Ureter (tissue), 1 donor: Measurements from ENCODE around the gene IFIT3. TPM values are rescaled to one million over a fixed set of nuclear protein-coding genes. Genes with fewer than 3 reads are reported as not detected.
"Not testable (repeated sequence)": the region's sequence is repeated elsewhere in the genome, so short reads cannot be mapped to it uniquely, and the experiment has no call there.

Experiments
- DNase-seq: peaks from one replicate; pipeline ENCODE4 v3.0.0-alpha.2; 2020; ENCODE audit warnings: low spot score
- total RNA-seq: library from RNA; stranded (reverse); gene quantifications from one replicate; pipeline ENCODE4 v1.2.4, GENCODE V29; 2023
- donor health status: DM: yes; HTN: yes; CAD: no.

Gene IFIT3
- total RNA-seq, 1 donor from 2014 or later: 10.2 TPM

DNA sequence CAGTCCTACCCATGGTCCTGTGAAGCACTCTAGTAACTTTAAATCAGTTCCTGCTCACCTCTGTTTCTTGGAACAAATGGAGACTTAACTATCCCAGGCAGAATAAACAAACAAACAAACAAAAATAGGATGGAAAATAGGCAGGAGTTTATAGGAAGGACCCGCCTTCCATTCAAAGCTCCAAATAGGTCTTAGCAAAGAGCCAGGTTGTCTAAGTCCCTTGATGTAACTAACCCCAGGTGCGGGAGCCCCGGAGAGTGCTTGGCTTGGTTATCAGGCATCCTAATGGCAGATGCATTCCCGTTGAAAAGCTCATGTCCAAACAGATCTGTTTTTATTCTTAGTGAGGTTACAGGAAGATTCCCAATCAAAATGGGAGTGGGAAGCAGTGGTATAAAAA is 23.8 kb upstream of the IFIT3 start:
- DNase-seq: no peak

DNA sequence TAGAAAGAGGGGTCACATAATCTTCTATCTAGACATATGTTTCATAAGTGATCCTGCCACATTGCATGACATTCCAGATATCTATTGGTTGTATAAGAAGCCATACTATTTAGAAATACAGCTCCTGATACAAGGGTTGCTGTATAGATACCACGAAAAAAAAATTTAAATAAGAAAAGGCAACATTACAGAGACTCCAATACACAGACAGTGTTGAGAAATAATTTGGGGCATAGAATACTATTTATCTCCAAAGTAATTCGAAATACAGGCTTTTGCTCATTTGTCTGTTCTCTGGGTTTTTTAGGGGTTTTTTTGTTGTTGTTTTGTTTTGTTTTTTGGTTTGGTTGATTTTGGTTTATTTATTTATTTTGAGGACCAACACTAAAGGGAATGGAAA is 23.4 kb upstream of the IFIT3 start:
- DNase-seq: no peak

DNA sequence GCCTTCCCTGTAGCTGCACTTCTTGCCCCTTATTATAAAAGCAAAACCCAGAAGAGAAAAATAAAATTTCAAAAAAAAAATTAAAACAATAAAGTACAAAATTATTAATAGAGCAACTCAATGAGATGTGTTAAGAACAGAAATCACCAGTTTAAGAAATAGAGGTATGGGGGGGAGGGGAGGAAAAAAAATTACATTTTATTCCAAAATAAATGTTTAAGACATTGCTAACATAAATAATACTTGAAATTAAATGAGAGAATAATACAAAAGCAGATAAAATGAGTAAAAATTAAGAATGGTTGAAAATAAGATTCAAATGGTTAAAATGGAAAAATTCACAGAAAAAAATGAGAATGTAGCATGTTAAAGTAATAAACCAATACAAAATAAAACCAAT is 22.9 kb upstream of the IFIT3 start:
- DNase-seq: no peak

DNA sequence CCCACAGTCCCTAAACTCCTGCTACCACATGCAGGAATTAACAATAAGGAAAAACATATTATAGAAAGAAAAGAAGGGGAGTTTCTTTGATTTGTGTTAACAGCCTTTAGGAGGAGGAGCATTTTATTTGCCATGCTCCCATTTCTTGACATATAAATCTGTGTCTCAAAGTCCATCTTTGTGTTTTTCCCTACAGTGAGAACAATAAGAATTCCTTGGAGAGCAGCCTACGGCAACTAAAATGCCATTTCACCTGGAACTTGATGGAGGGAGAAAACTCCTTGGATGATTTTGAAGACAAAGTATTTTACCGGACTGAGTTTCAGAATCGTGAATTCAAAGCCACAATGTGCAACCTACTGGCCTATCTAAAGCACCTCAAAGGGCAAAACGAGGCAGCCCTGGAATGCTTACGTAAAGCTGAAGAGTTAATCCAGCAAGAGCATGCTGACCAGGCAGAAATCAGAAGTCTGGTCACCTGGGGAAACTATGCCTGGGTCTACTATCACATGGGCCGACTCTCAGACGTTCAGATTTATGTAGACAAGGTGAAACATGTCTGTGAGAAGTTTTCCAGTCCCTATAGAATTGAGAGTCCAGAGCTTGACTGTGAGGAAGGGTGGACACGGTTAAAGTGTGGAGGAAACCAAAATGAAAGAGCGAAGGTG is 21.9 kb upstream of the IFIT3 start:
- no peak for DNase-seq

DNA sequence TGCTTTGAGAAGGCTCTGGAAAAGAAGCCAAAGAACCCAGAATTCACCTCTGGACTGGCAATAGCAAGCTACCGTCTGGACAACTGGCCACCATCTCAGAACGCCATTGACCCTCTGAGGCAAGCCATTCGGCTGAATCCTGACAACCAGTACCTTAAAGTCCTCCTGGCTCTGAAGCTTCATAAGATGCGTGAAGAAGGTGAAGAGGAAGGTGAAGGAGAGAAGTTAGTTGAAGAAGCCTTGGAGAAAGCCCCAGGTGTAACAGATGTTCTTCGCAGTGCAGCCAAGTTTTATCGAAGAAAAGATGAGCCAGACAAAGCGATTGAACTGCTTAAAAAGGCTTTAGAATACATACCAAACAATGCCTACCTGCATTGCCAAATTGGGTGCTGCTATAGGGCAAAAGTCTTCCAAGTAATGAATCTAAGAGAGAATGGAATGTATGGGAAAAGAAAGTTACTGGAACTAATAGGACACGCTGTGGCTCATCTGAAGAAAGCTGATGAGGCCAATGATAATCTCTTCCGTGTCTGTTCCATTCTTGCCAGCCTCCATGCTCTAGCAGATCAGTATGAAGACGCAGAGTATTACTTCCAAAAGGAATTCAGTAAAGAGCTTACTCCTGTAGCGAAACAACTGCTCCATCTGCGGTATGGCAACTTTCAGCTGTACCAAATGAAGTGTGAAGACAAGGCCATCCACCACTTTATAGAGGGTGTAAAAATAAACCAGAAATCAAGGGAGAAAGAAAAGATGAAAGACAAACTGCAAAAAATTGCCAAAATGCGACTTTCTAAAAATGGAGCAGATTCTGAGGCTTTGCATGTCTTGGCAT is 21.1 kb upstream of the IFIT3 start:
- no peak for DNase-seq

DNA sequence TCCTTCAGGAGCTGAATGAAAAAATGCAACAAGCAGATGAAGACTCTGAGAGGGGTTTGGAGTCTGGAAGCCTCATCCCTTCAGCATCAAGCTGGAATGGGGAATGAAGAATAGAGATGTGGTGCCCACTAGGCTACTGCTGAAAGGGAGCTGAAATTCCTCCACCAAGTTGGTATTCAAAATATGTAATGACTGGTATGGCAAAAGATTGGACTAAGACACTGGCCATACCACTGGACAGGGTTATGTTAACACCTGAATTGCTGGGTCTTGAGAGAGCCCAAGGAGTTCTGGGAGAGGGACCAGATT is 20.6 kb upstream of the IFIT3 start:
- no peak for DNase-seq

DNA sequence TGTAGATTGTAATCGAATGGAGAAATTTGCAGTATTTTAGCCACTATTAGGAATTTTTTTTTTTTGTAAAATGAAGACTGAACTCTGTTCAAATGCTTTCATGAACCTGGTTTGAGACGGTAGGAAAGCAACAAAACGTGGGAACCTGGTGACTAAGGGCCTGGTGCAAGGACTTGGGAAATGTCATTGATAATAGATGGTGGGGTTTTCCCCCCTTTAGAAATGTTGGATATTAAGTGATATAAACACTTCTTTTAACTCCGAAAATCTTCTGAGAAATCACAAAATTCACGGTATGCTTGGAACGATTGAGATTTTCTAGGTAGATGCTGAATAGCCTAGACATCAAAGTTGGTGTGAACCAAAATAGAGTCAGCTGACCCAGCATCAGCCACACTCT is 19.5 kb upstream of the IFIT3 start:
- DNase-seq: no peak

DNA sequence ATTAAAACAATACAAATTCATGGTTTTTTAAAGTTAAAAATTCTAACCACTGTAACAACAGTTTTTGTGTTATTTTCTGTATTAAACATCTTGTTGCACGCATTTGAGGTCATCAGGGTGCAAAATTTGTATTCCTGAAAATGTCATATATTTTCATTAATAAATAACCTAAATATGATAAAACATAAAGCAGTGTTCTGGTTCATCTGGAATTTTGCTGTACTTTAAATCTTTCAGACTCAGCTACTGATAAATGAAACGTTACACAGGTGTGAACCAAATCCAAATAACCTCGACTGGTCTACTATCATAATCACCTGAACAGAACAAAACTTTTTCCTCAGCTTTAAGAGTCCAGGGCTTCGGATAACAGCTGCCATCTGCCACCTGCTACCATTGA is 19.1 kb upstream of the IFIT3 start:
- DNase-seq: no peak

DNA sequence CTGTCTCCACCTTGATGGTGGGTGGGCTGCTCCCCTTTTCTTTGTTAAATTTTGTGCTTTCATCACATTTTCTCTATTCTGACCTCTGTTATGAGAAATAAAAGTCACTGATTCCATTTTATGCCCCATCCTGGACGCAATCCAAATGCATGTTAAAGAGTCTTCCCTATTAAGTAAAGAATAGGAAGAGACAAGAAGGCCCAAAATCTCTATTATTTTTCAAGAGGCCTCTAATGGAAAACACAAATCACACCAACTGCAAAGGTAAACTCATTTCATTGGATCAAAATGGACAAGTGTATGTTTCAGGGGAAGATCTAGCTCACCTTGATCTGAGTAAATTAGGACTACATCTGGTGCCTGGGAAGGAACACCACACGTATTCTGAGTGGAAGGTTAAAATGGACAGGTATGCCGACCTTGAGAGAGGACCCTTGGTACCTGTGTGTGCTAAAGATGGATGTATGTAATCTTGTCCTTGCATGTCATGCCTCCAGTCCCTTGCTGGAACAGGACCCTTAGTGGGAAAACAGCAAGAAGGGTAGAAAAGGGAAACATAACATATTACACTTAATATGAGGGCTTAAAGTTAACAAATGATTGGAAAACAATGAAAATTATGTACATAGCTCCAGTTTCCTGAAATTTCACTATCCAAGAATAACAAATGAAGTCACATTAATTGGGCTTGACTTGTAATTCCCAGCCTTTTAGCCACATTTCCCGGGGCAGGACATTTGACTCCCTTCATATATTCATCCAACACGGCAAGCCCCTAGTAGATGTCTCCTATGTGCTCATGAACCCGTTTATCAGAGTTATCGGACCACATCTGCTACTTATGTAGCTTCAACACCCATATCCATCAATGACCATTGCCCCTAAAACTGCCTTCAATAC is 18.4 kb upstream of the IFIT3 start:
- DNase-seq: no peak

DNA sequence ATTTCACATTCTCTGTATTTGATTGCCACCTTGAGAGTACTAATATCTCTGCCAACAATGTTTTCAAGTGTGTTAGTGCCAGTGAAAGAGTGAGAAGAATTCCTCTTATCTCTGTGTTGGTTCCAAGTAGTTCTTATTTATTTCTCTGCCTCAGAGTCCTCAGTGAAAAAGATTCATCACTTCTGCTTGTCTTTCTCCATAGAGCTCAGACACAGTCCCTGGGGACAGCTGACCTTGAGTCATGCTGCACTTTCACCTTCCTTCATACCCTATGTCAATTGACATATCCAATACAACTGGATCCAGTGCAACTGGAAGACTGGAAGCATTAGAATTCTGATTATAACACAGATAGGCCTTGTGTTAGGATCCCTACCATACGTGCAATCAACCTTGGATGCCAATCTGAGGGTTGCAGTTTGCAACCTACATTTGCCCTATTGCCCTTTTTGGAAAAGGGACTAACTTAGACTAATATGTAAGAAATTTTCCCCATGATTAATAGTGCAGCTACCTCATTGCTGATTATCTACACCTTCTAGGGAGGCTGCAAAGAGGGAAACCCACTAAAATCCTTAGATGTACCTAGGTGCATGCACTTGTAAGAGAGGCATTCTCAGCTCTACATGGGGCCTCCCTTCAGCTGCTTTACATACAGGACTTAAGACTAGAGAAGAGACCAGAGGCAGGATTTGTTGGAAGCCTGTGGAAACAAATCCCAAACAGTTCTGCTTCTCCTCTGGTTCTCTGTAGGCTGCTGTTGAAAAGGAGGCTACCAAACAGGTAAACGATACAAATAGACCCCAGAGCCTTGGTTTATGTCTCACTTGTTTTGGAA is 17.5 kb upstream of the IFIT3 start:
- DNase-seq: no peak

DNA sequence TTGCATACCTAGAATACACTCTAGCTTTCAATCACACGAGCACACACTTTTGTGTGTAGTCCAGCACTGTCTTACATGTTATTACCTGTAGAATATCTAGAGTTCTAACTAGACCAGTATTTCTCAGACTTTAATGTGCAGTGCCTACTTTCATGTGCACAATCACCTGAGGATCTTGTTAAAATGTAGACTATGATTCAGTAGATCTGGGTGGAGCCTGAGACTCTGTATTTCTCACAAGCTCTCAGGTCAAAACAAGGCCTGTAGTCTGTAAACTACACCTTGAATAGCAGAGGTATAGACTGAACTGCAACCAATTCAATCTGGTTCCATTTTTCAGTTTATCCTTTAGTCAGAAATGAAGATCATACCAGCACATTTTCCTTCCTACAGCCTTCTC is 14.8 kb upstream of the IFIT3 start:
- no peak for DNase-seq

DNA sequence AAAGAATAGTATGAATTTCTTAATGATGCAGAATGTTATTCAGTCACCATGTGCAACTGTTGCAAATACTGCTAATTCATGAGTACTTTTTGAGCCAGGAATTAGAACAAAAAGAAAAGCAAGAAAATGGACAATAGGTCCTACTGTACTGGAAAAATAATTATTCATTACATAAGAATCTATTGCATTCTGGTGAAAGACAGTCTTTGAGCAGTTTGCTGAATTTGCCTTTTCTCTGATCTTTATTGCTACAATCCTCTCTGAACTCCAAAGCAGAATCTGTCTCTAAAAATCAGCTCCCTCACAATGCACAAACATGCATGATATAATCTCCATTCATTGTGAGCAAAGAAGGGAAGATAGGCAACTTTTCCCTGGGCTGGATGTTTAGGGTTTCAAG is 13.1 kb upstream of the IFIT3 start:
- DNase-seq: no peak

DNA sequence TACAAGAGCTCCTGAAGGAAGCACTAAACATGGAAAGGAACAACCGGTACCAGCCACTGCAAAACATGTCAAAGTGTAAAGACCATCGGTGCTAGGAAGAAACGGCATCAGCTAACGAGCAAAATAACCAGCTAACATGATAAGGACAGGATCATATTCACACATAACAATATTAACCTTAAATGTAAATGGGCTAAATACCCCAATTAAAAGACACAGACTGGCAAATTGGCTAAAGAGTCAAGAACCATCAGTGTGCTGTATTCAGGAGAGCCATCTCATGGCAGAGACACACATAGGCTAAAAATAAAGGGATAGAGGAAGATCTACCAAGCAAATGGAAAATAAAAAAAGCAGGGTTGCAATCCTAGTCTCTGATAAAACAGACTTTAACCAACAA is 9.8 kb upstream of the IFIT3 start:
- DNase-seq: not testable (repeated sequence)

DNA sequence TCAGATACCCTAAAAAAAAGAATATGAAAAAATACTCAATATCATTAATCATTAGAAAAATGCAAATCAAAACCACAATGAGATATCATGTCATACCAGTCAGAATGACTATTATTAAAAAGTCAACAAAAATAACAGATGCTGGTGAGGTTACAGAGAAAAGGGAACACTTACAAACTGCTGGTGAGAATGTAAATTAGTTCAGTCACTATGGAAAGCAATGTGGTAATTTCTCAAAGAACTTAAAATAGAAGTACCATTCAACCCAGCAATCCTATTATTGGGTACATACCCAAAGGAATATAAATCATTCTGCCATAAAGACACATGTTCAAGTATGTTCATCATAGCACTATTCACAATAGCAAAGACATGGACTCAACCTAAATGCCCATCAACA is 2.7 kb upstream of the IFIT3 start:
- not testable (repeated sequence) for DNase-seq

DNA sequence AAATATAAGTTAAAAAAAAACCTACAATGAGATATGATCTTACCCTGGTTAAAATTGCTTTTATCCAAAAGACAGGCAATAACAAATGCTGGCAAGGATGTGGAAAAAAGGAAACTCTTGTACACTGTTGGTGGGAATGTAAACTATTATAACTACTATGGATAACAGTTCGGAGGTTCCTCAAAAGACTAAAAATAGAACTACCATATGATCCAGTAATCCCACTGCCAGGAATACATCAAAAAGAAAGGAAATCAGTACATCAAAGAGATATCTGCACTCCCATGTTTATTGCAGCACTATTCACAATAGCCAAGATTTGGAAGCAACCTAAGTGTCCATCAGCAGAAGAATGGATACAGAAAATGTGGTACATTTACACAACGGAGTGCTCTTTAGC is 1.9 kb upstream of the IFIT3 start:
- DNase-seq: not testable (repeated sequence)

DNA sequence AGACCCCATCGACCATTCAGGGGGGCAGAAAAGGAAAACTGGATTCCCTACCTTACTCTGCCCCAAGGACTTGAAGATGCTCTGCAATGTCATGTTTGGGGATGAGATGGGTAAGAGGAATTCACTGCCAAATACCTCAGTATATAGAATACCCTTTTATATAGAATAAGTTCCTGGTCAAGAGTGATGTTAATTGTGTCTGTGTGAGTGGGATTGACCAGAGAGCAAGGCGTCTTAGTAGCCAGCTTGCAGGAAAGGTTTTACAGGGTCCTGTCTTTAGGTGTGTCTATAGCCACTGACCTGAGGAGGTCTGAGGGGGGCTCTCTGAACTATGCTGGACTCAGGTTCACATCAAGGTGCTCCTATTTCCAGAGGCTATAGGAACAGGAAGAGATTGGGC is 1.4 kb downstream of the IFIT3 start:
- no peak for DNase-seq

DNA sequence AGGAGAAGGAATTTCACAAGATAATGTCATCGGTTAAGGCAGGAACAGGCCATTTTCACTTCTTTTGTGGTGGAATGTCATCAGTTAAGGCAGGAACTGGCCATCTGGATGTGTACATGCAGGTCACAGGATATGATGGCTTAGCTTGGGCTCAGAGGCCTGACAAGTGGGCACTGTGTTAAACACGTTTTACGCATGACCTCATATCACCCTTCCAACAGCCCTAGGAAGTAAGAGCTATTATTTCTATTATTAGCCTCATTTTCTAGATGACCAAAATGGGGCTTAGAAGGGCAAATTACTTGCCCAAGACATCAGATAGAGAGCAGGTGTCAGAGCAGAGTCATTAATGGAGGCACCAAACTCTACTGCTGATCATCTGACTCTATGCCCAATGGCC is 2.2 kb downstream of the IFIT3 start:
- DNase-seq: not testable (repeated sequence)

DNA sequence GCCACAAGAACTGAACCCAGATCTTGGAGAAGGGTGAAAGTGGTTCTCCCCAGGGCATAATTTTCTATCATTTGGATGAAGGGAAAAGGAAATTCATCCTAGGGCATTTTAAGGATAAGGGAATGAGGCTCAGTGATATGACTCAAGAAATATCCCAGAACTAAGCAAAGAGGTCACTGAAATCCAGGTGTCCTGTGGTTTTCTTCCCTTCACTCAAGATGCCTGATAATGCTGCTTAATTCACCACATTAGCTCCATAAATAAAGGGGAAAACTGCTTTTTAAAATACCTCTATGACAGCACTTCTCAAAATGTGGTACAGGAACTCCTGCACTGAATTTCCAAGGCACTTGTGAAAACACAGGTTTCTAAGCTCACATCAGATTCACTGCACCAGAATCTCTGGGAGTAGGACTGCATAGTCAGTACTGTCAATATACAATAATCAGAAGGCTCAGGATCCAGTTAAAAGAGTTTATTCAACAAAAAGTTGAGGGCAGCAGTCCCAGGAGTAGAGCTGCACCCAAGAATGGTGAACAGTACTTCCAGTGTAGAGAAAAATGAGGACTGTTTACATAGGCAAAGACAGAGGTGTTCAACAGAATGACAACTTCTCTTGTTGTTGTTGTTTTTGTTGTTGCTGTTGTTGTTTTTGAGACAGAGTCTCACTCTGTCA is 2.9 kb downstream of the IFIT3 start:
- no peak for DNase-seq

DNA sequence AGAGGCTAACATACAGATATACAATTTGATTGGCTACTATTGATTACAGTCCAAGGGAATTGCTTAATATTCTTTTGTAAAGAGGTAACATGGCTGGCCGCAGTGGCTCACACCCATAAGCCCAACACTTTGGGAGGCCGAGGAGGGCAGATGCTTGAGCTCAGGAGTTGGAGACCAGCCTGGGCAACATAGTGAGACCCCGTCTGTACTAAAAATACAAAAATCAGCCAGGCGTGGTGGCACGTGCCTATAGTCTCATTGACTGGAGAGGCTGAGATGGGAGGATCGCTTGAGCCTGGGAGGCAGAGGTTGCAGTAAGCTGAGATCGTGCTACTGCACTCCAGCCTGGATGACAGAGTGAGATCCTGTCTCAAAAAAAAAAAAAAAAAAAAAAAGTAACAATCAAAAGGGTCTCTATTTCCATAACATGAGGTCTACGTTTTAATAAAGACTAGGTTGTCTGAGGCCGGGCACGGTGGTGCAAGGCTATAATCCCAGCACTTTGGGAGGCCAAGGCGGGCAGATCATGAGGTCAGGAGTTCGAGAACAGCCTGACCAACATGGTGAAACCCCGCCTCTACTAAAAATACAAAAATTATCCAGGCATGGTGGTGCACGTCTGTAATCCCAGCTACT is 3.8 kb downstream of the IFIT3 start:
- not testable (repeated sequence) for DNase-seq

DNA sequence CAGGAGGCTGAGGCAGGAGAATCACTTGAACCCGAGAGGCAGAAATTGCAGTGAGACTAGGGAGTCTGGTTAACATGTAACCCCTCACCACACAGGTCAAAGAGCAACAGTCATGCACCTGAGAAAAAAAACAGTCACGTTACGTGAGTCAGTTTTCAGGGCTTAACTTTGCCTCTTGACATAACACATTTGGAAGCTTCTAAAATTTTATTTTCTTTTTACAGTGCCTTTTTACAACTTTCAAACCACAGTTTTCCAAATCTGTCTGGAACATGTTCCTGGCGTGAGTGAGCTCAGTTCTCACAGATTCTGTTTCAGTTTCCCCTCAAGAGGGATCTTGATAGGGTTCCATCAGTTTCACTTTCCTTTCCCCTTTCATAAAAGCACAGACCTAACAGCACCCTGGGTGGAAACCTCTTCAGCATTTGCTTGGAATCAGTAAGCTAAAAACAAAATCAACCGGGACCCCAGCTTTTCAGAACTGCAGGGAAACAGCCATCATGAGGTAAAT is 4.4 kb downstream of the IFIT3 start:
- no peak for DNase-seq
